GM23338 (cell line): ENCODE data around the gene PRDM2. TPM values are rescaled to one million over a fixed set of nuclear protein-coding genes. Genes with fewer than 3 reads are reported as not detected.
A peak's percentile ranks its signal among the peaks of the same experiment; 100 is the strongest.

ENCODE experiments used
- ATAC-seq: fragments of 200-7000 bp; cut with Tn5 transposase; 3 replicates; pipeline ENCODE4 v1.9.1; 2020
- DNase-seq: peaks from one replicate; pipeline ENCODE4 v3.0.0-alpha.2; 2015; ENCODE audit warnings: low spot score
- H2AFZ ChIP-seq: fragments of 200-600 bp; sonication (generic); 2 replicates; pipeline ENCODE4 v1.8.0; 2016; ENCODE audit warnings: antibody characterized with exemption, mild to moderate bottlenecking, moderate library complexity
- H3F3A ChIP-seq: fragments of 200-600 bp; sonication (generic); replicated peaks from 2 replicates; pipeline ENCODE4 v1.8.0; 2017; ENCODE audit warnings: antibody characterized with exemption, mixed run types, low read depth
- H3K27ac ChIP-seq: fragments of 200-600 bp; sonication (generic); 2 replicates; pipeline ENCODE4 v1.6.1; 2016; ENCODE audit warnings: low read depth
- H3K27me3 ChIP-seq: fragments of 200-600 bp; sonication (generic); 2 replicates; pipeline ENCODE4 v1.8.0; 2016; ENCODE audit warnings: mild to moderate bottlenecking, mixed run types, moderate library complexity; ENCODE audit not compliant: insufficient read depth
- H3K36me3 ChIP-seq: fragments of 200-600 bp; sonication (generic); 2 replicates; pipeline ENCODE4 v1.8.0; 2016; ENCODE audit warnings: mild to moderate bottlenecking; ENCODE audit not compliant: insufficient read depth
- H3K4me1 ChIP-seq: fragments of 200-600 bp; sonication (generic); 2 replicates; pipeline ENCODE4 v1.8.0; 2016; ENCODE audit warnings: mild to moderate bottlenecking, moderate library complexity; ENCODE audit not compliant: insufficient read depth
- H3K4me2 ChIP-seq: fragments of 200-600 bp; sonication (generic); 2 replicates; pipeline ENCODE4 v1.7.1; 2017; ENCODE audit warnings: mixed run types
- H3K4me3 ChIP-seq: fragments of 200-600 bp; sonication (generic); 2 replicates; pipeline ENCODE4 v1.6.1; 2016; ENCODE audit warnings: mixed run types
- H3K79me2 ChIP-seq: fragments of 200-600 bp; sonication (generic); replicated peaks from 2 replicates; pipeline ENCODE4 v1.8.0; 2017; ENCODE audit warnings: mild to moderate bottlenecking; ENCODE audit not compliant: insufficient read depth
- H3K9me2 ChIP-seq: fragments of 200-600 bp; sonication (generic); 2 replicates; pipeline ENCODE4 v1.8.0; 2017; ENCODE audit not compliant: insufficient read depth
- H4K20me1 ChIP-seq: fragments of 200-600 bp; sonication (generic); replicated peaks from 2 replicates; pipeline ENCODE4 v1.8.0; 2017; ENCODE audit warnings: mild to moderate bottlenecking; ENCODE audit not compliant: insufficient read depth
- H3K27ac Mint-ChIP-seq: 2 replicates; pipeline ENCODE4 v1.8.0; 2020; ENCODE audit warnings: inconsistent platforms, mild to moderate bottlenecking, moderate library complexity, mixed read lengths
- H3K27me3 Mint-ChIP-seq: 3 replicates; pipeline ENCODE4 v1.8.0; 2022; ENCODE audit warnings: low read depth, mild to moderate bottlenecking, moderate library complexity, mixed read lengths, inconsistent platforms; ENCODE audit not compliant: insufficient read depth, poor library complexity
- H3K36me3 Mint-ChIP-seq: 3 replicates; pipeline ENCODE4 v1.8.0; 2021; ENCODE audit warnings: low read depth, mild to moderate bottlenecking, inconsistent platforms, moderate library complexity, mixed read lengths
- H3K4me1 Mint-ChIP-seq: 3 replicates; pipeline ENCODE4 v1.8.0; 2020; ENCODE audit warnings: mild to moderate bottlenecking, inconsistent platforms, mixed read lengths
- H3K4me3 Mint-ChIP-seq: 3 replicates; pipeline ENCODE4 v1.8.0; 2021; ENCODE audit warnings: moderate library complexity, mild to moderate bottlenecking, inconsistent platforms, mixed read lengths
- H3K9me3 Mint-ChIP-seq: 3 replicates; pipeline ENCODE4 v1.8.0; 2020; ENCODE audit warnings: moderate library complexity, mild to moderate bottlenecking, inconsistent platforms, mixed read lengths
- EZH2 ChIP-seq: fragments of 200-600 bp; sonication (generic); IDR thresholded peaks from one replicate; pipeline ENCODE4 v1.8.0; 2017; ENCODE audit warnings: antibody characterized with exemption, mild to moderate bottlenecking, low read depth; ENCODE audit not compliant: unreplicated experiment
- EZH2phosphoT487 ChIP-seq: fragments of 200-600 bp; sonication (generic); IDR thresholded peaks from one replicate; pipeline ENCODE4 v1.8.1; 2018; ENCODE audit warnings: antibody characterized with exemption; ENCODE audit not compliant: unreplicated experiment
- JUNB ChIP-seq: IDR thresholded peaks from one replicate; pipeline ENCODE4 v1.6.1; 2016; ENCODE audit warnings: antibody characterized with exemption; ENCODE audit not compliant: unreplicated experiment
- STAT1 ChIP-seq: IDR thresholded peaks from one replicate; pipeline ENCODE4 v1.6.1; 2016; ENCODE audit warnings: antibody characterized with exemption; ENCODE audit not compliant: unreplicated experiment
- polyA plus RNA-seq: library from polyadenylated mRNA; unstranded; fragments of >200 nt; fragmentation: Nextera tagmentation; extraction: Ambion mirVana; gene quantifications from 2 replicates; pipeline ENCODE4 v1.2.1, GENCODE V29; 2016
- total RNA-seq: library from RNA; depleted of rRNA; stranded (reverse); fragments of >200 nt; shearing (Covaris generic); gene quantifications from 2 replicates; pipeline ENCODE4 v1.2.3, GENCODE V29; 2014
- TF ChIP-seq, protein P1 (sequence below), 2 experiments: fragments of 200-600 bp in 1 of 2; sonication (generic) in 1 of 2; conservative IDR thresholded peaks; 2 replicates each; pipeline versions ENCODE4 v1.5.1 to v1.6.1; 2016 to 2017; ENCODE audit warnings: antibody characterized with exemption in 2 of 2, low read depth in 2 of 2, mild to moderate bottlenecking in 2 of 2, moderate library complexity in 1 of 2
- TF ChIP-seq, protein P2 (sequence below): IDR thresholded peaks from one replicate; pipeline ENCODE4 v1.6.1; 2018; ENCODE audit warnings: antibody characterized with exemption; ENCODE audit not compliant: unreplicated experiment
- TF ChIP-seq, protein P3 (sequence below): IDR thresholded peaks from 2 replicates; pipeline ENCODE4 v1.6.1; 2016; ENCODE audit warnings: antibody characterized with exemption

PRDM2 gene
- total and polyA plus RNA-seq, 2 experiments from 2014 or later, result 11.6 to 28.3 TPM

DNA sequence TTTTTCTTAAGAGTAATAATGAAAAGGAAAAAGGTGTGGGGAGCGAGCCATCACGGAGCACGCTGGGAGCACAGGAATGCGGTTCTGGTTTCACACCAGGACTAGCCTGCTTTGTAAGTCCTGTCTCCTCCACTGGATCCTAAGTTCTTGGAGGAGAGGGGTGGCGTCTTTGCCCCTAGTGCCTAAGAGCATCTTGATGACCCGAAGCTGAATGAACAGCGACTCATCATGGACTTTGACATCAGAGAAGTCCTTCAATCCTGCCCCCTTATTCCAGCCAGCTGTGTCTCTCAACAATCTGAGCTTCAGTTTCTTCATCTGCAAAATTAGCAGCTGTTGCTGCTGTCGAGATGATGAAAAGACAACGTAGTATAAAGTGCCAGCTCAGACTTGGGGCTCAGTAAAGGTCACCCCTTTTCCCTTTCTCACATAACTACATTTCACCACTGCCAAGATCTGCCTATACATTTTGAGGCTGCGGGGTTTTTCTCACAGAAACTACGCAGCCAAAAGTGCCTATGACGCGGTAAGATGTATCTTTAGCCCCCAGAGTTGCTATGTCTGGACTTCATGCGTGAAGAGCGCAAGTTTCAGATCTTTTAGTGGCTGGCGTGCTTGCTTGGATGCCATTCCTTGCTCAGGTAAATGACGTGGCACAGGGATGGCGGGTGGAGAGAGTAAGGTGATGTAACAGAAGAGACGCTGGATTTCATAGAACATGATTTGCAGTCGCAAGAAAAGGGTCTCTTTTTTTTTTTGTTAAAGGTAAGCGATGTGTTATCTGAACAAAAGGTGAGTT lies 4.9 kb upstream of the PRDM2 start:
- peaks cover 6% of the 10 kb centered on the region; the same call in 2 of the 3 replicates for H3K4me1 Mint-ChIP-seq

DNA sequence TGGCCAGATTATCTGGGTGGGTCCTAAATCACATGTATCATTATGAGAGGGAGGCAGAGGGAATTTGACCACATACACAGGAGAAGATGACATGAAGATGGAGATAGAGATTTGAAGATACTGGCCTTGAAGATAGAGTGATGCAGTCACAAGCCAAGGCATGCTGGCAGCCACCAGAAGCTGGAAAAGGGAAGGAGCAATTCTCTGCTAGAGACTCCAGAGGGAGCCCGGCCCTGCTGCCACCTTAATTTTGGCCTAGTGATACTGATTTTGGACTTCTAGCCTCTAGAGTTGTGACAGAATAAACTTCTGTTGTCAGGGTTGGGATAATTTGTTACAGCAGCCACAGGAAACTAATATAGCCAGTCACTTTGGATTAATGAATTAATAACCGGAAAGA lies 2.2 kb upstream of the PRDM2 start:
- Mint-ChIP-seq H3K36me3 (peaks cover 15% of the 10 kb centered on the region), H3K27ac (no peak overlapping the region), H3K4me1 (peaks cover 18% of the 10 kb centered on the region; the same call in 2 of the 3 replicates), H3K27me3 (peaks cover 20% of the 10 kb centered on the region), H3K4me3 (no peak overlapping the region), H3K9me3 (peaks cover 24% of the 10 kb centered on the region)
- H3K4me3 ChIP-seq, result no peak overlapping the region
- no peak overlapping the region for H3K4me2 ChIP-seq
- no peak for DNase-seq
- no peaks in the 10 kb centered on the region for H3K36me3 ChIP-seq
- H3K27me3 ChIP-seq, result peaks cover 32% of the 10 kb centered on the region
- peaks cover 4% of the 10 kb centered on the region; the same call in 1 of the 2 replicates for H4K20me1 ChIP-seq
- no peak overlapping the region for H3K27ac ChIP-seq
- no peaks in the 10 kb centered on the region for H3K9me2 ChIP-seq
- peaks cover 19% of the 10 kb centered on the region for H3K79me2 ChIP-seq
- H3K4me1 ChIP-seq, result no peaks in the 10 kb centered on the region
- no peak for ATAC-seq
- no peak for TF ChIP-seq STAT1
- TF ChIP-seq, protein P1, sequence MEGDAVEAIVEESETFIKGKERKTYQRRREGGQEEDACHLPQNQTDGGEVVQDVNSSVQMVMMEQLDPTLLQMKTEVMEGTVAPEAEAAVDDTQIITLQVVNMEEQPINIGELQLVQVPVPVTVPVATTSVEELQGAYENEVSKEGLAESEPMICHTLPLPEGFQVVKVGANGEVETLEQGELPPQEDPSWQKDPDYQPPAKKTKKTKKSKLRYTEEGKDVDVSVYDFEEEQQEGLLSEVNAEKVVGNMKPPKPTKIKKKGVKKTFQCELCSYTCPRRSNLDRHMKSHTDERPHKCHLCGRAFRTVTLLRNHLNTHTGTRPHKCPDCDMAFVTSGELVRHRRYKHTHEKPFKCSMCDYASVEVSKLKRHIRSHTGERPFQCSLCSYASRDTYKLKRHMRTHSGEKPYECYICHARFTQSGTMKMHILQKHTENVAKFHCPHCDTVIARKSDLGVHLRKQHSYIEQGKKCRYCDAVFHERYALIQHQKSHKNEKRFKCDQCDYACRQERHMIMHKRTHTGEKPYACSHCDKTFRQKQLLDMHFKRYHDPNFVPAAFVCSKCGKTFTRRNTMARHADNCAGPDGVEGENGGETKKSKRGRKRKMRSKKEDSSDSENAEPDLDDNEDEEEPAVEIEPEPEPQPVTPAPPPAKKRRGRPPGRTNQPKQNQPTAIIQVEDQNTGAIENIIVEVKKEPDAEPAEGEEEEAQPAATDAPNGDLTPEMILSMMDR (conservative IDR thresholded peaks at IDR 0.05; ENCODE audit: low read depth in 2 of 2), result 0 out of 4 replicates have a peak, but pooled peaks of 1 of the 2 experiments have one; percentile 8
- TF ChIP-seq, protein P2, sequence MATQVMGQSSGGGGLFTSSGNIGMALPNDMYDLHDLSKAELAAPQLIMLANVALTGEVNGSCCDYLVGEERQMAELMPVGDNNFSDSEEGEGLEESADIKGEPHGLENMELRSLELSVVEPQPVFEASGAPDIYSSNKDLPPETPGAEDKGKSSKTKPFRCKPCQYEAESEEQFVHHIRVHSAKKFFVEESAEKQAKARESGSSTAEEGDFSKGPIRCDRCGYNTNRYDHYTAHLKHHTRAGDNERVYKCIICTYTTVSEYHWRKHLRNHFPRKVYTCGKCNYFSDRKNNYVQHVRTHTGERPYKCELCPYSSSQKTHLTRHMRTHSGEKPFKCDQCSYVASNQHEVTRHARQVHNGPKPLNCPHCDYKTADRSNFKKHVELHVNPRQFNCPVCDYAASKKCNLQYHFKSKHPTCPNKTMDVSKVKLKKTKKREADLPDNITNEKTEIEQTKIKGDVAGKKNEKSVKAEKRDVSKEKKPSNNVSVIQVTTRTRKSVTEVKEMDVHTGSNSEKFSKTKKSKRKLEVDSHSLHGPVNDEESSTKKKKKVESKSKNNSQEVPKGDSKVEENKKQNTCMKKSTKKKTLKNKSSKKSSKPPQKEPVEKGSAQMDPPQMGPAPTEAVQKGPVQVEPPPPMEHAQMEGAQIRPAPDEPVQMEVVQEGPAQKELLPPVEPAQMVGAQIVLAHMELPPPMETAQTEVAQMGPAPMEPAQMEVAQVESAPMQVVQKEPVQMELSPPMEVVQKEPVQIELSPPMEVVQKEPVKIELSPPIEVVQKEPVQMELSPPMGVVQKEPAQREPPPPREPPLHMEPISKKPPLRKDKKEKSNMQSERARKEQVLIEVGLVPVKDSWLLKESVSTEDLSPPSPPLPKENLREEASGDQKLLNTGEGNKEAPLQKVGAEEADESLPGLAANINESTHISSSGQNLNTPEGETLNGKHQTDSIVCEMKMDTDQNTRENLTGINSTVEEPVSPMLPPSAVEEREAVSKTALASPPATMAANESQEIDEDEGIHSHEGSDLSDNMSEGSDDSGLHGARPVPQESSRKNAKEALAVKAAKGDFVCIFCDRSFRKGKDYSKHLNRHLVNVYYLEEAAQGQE, result no peak
- H3F3A ChIP-seq, result no peaks in the 10 kb centered on the region
- H2AFZ ChIP-seq, result no peak overlapping the region

More for the DNA sequence above, 4.9 kb upstream of the PRDM2 start:
- H3K27me3 Mint-ChIP-seq, result peaks cover 17% of the 10 kb centered on the region
- no peak overlapping the region for H3K27ac Mint-ChIP-seq
- Histone ChIP-seq H3K4me1 (no peaks in the 10 kb centered on the region), H2AFZ (no peak overlapping the region; the same call in 1 of the 2 replicates), H3K4me3 (no peak overlapping the region), H3K27me3 (peaks cover 19% of the 10 kb centered on the region), H3K4me2 (no peak overlapping the region), H3F3A (no peaks in the 10 kb centered on the region), H3K27ac (no peak overlapping the region), H4K20me1 (no peaks in the 10 kb centered on the region), H3K79me2 (no peaks in the 10 kb centered on the region), H3K9me2 (no peaks in the 10 kb centered on the region), H3K36me3 (no peaks in the 10 kb centered on the region)
- no peak overlapping the region for H3K4me3 Mint-ChIP-seq
- TF ChIP-seq EZH2 (no peak), EZH2phosphoT487 (no peak), STAT1 (no peak), JUNB (no peak)
- TF ChIP-seq, protein P3, sequence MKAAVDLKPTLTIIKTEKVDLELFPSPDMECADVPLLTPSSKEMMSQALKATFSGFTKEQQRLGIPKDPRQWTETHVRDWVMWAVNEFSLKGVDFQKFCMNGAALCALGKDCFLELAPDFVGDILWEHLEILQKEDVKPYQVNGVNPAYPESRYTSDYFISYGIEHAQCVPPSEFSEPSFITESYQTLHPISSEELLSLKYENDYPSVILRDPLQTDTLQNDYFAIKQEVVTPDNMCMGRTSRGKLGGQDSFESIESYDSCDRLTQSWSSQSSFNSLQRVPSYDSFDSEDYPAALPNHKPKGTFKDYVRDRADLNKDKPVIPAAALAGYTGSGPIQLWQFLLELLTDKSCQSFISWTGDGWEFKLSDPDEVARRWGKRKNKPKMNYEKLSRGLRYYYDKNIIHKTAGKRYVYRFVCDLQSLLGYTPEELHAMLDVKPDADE, result no peak
- peaks cover 24% of the 10 kb centered on the region for H3K9me3 Mint-ChIP-seq
- peaks cover 13% of the 10 kb centered on the region; the same call in 2 of the 3 replicates for H3K36me3 Mint-ChIP-seq
- no peak for ATAC-seq
- no peak for DNase-seq
